Trophoblast cell (in vitro differentiated cells and primary cell): ENCODE results near the gene RHO.

Experiments used
- DNase-seq, 2 donors: peaks; one replicate each; pipeline ENCODE4 v3.0.0-alpha.2; 2016
- H2AFZ ChIP-seq: 2 replicates; pipeline ENCODE4 v1.6.1; 2013; ENCODE audit warnings: low read length, moderate library complexity, mild to moderate bottlenecking; ENCODE audit not compliant: insufficient read depth, poor library complexity
- H2AK5ac ChIP-seq: 2 replicates; pipeline ENCODE4 v1.6.1; 2013; ENCODE audit warnings: mild to moderate bottlenecking, low read length
- H2BK120ac ChIP-seq: 2 replicates; pipeline ENCODE4 v1.6.1; 2013; ENCODE audit warnings: low read length, mild to moderate bottlenecking, moderate library complexity; ENCODE audit not compliant: insufficient read depth, poor library complexity
- H2BK12ac ChIP-seq: 2 replicates; pipeline ENCODE4 v1.6.1; 2013; ENCODE audit warnings: mild to moderate bottlenecking, low read length, moderate library complexity
- H2BK5ac ChIP-seq: 2 replicates; pipeline ENCODE4 v1.6.1; 2013; ENCODE audit warnings: low read length, low read depth, moderate library complexity, mild to moderate bottlenecking; ENCODE audit not compliant: poor library complexity
- H3K14ac ChIP-seq: 2 replicates; pipeline ENCODE4 v1.6.1; 2013; ENCODE audit warnings: mild to moderate bottlenecking, low read length
- H3K18ac ChIP-seq: 2 replicates; pipeline ENCODE4 v1.6.1; 2013; ENCODE audit warnings: mild to moderate bottlenecking, low read length
- H3K23ac ChIP-seq: 2 replicates; pipeline ENCODE4 v1.6.1; 2013; ENCODE audit warnings: low read length
- H3K27ac ChIP-seq: 2 replicates; pipeline ENCODE4 v1.5.1; 2013; ENCODE audit warnings: low read depth, mild to moderate bottlenecking, inconsistent platforms, low read length, moderate library complexity
- H3K27me3 ChIP-seq: 2 replicates; pipeline ENCODE4 v1.6.1; 2013; ENCODE audit warnings: inconsistent platforms, mild to moderate bottlenecking, low read length, moderate library complexity; ENCODE audit not compliant: insufficient read depth
- H3K36me3 ChIP-seq, 2 experiments: 1 replicate in 1 of 2; 2 replicates in 1 of 2; pipeline ENCODE4 v1.6.1; 2013; ENCODE audit warnings: low read length in 2 of 2, mild to moderate bottlenecking in 2 of 2, moderate library complexity in 1 of 2; ENCODE audit not compliant: insufficient read depth in 2 of 2, control insufficient read depth in 1 of 2
- H3K4ac ChIP-seq: 2 replicates; pipeline ENCODE4 v1.6.1; 2013; ENCODE audit warnings: low read depth, mild to moderate bottlenecking, low read length, moderate library complexity
- H3K4me1 ChIP-seq, 2 experiments: 1 replicate in 1 of 2; 2 replicates in 1 of 2; pipeline ENCODE4 v1.6.1; 2013; ENCODE audit warnings: low read length in 2 of 2, mild to moderate bottlenecking in 2 of 2, moderate library complexity in 1 of 2; ENCODE audit not compliant: insufficient read depth in 2 of 2, control insufficient read depth in 1 of 2
- H3K4me2 ChIP-seq: 2 replicates; pipeline ENCODE4 v1.6.1; 2013; ENCODE audit warnings: inconsistent platforms, mild to moderate bottlenecking, low read length, moderate library complexity
- H3K4me3 ChIP-seq: 2 replicates; pipeline ENCODE4 v1.5.1; 2013; ENCODE audit warnings: mild to moderate bottlenecking, low read depth, low read length, inconsistent platforms
- H3K79me1 ChIP-seq: one replicate; pipeline ENCODE4 v1.6.1; 2013; ENCODE audit warnings: low read length
- H3K79me2 ChIP-seq: 2 replicates; pipeline ENCODE4 v1.6.1; 2013; ENCODE audit warnings: low read length, mild to moderate bottlenecking; ENCODE audit not compliant: control insufficient read depth, insufficient read depth, poor library complexity
- H3K9ac ChIP-seq: 2 replicates; pipeline ENCODE4 v1.6.1; 2013; ENCODE audit warnings: mild to moderate bottlenecking, low read length
- H3K9me3 ChIP-seq: 2 replicates; pipeline ENCODE4 v1.6.1; 2013; ENCODE audit warnings: low read depth, mild to moderate bottlenecking, control low read depth, inconsistent platforms, low read length; ENCODE audit not compliant: insufficient read depth
- H4K12ac ChIP-seq: 2 replicates; pipeline ENCODE4 v1.6.1; 2013; ENCODE audit warnings: low read depth, mild to moderate bottlenecking, low read length, moderate library complexity
- H4K8ac ChIP-seq: 2 replicates; pipeline ENCODE4 v1.6.1; 2013; ENCODE audit warnings: low read depth, mild to moderate bottlenecking, low read length, moderate library complexity
- H4K91ac ChIP-seq: one replicate; pipeline ENCODE4 v1.6.1; 2013; ENCODE audit warnings: low read depth, mild to moderate bottlenecking, low read length, moderate library complexity
- WGBS: extraction: QIAGEN DNeasy Blood & Tissue Kit; methylation state at CpG from one replicate; pipeline ENCODE4 v1.1.7; 2013; ENCODE audit warnings: missing lambda C conversion rate; ENCODE audit not compliant: insufficient read length, insufficient coverage; ENCODE audit errors: extremely low coverage; 5-methylcytosine and 5-hydroxymethylcytosine counted together

The RHO gene

GRCh38 chr3:129555616-129556357 is 27.3 kb downstream of the RHO start:
- no peak for DNase-seq
- Histone ChIP-seq H3K4me1 (peaks cover 3 to 12% of the 10 kb centered on the region in 2 experiments), H3K4me2 (no peak overlapping the region), H2BK120ac (no peak overlapping the region), H3K18ac (no peak overlapping the region), H3K79me2 (no peaks in the 10 kb centered on the region), H2BK5ac (no peak overlapping the region), H4K12ac (no peak overlapping the region), H3K4me3 (no peak overlapping the region), H3K4ac (no peak overlapping the region), H4K8ac (no peak overlapping the region), H3K23ac (no peak overlapping the region), H3K14ac (no peak overlapping the region), H3K9me3 (no peaks in the 10 kb centered on the region), H3K27ac (no peak overlapping the region), H2AFZ (no peak overlapping the region), H3K79me1 (no peaks in the 10 kb centered on the region), H4K91ac (no peak overlapping the region), H2AK5ac (no peak overlapping the region), H3K27me3 (no peaks in the 10 kb centered on the region), H3K9ac (no peak overlapping the region), H2BK12ac (no peak overlapping the region), H3K36me3 (peaks cover 56 to 57% of the 10 kb centered on the region in 2 experiments)
- WGBS, result no CpG with 5 or more reads among the region's 18 CpGs

GRCh38 chr3:129556358-129556695 is 27.9 kb downstream of the RHO start:
- no peak overlapping the region for H2BK120ac ChIP-seq
- no peaks in the 10 kb centered on the region for H3K27me3 ChIP-seq
- H3K23ac ChIP-seq, result no peak overlapping the region
- H3K14ac ChIP-seq, result no peak overlapping the region
- peaks cover under 1% of the 10 kb centered on the region for H3K79me1 ChIP-seq
- no peak overlapping the region for H3K9ac ChIP-seq
- H4K8ac ChIP-seq, result no peak overlapping the region
- H2AK5ac ChIP-seq, result no peak overlapping the region
- H3K4me2 ChIP-seq, result no peak overlapping the region
- H3K4me3 ChIP-seq, result no peak overlapping the region
- H3K9me3 ChIP-seq, result no peaks in the 10 kb centered on the region
- H3K4ac ChIP-seq, result no peak overlapping the region
- H3K36me3 ChIP-seq, result peaks cover 60 to 61% of the 10 kb centered on the region in 2 experiments
- H3K27ac ChIP-seq, result no peak overlapping the region
- DNase-seq, result no peak
- peaks cover 3 to 15% of the 10 kb centered on the region in 2 experiments for H3K4me1 ChIP-seq
- no peak overlapping the region for H4K12ac ChIP-seq
- no peak overlapping the region for H2BK12ac ChIP-seq
- H3K18ac ChIP-seq, result no peak overlapping the region
- no peak overlapping the region for H2AFZ ChIP-seq
- H3K79me2 ChIP-seq, result no peaks in the 10 kb centered on the region
- no CpG with 5 or more reads among the region's 15 CpGs for WGBS
- H2BK5ac ChIP-seq, result no peak overlapping the region
- H4K91ac ChIP-seq, result no peak overlapping the region

GRCh38 chr3:129556890-129557547 is 28.6 kb downstream of the RHO start:
- Histone ChIP-seq H2BK120ac (no peak overlapping the region), H4K12ac (no peak overlapping the region), H2AFZ (no peak overlapping the region), H3K36me3 (peaks cover 66 to 67% of the 10 kb centered on the region in 2 experiments), H3K79me1 (peaks cover 2% of the 10 kb centered on the region), H3K14ac (no peak overlapping the region), H3K4me3 (no peak overlapping the region), H3K27ac (no peak overlapping the region), H3K9ac (no peak overlapping the region), H3K9me3 (no peaks in the 10 kb centered on the region), H3K4ac (no peak overlapping the region), H3K27me3 (no peaks in the 10 kb centered on the region), H3K4me2 (no peak overlapping the region), H3K18ac (no peak overlapping the region), H3K79me2 (no peaks in the 10 kb centered on the region), H4K8ac (no peak overlapping the region), H3K23ac (no peak overlapping the region), H2BK12ac (no peak overlapping the region), H2AK5ac (no peak overlapping the region), H4K91ac (no peak overlapping the region), H3K4me1 (peaks cover 3 to 17% of the 10 kb centered on the region in 2 experiments), H2BK5ac (no peak overlapping the region)
- no CpG with 5 or more reads among the region's 31 CpGs for WGBS
- no peak for DNase-seq

GRCh38 chr3:129557548-129557894 is 29.1 kb downstream of the RHO start:
- Histone ChIP-seq H3K9me3 (no peaks in the 10 kb centered on the region), H3K4ac (no peak overlapping the region), H2AK5ac (no peak overlapping the region), H3K4me1 (peaks cover 3 to 17% of the 10 kb centered on the region in 2 experiments), H3K4me2 (no peak overlapping the region), H2BK120ac (no peak overlapping the region), H3K79me1 (peaks cover 2% of the 10 kb centered on the region), H3K4me3 (no peak overlapping the region), H2BK12ac (no peak overlapping the region), H4K91ac (no peak overlapping the region), H3K23ac (no peak overlapping the region), H2AFZ (no peak overlapping the region), H4K8ac (no peak overlapping the region), H4K12ac (no peak overlapping the region), H3K9ac (no peak overlapping the region), H3K14ac (no peak overlapping the region), H3K36me3 (peaks cover 70 to 71% of the 10 kb centered on the region in 2 experiments), H3K79me2 (no peaks in the 10 kb centered on the region), H3K27me3 (no peaks in the 10 kb centered on the region), H2BK5ac (no peak overlapping the region), H3K18ac (no peak overlapping the region), H3K27ac (no peak overlapping the region)
- DNase-seq, result no peak
- WGBS, result no CpG with 5 or more reads among the region's 11 CpGs
